Caco-2 (cell line): ENCODE results near the gene GPC6. TPM values are rescaled to one million over a fixed set of nuclear protein-coding genes. Genes with fewer than 3 reads are reported as not detected.

Experiments used
- BruUV-seq: library from RNA; stranded (reverse); fragments of 400-500 nt; replicated peaks from 2 replicates; lab custom pipeline; 2021; lab: Mats Ljungman, UMichigan
- CTCF ChIA-PET: fragments of 300-600 bp; sonication (Branson Sonifier 250); formaldehyde crosslinking; loops from one replicate; lab custom pipeline; 2022; ENCODE audit warnings: antibody characterized with exemption; lab: Charles Lee
- POLR2A ChIA-PET: fragments of 300-600 bp; sonication (Branson Sonifier 250); formaldehyde crosslinking; loops from one replicate; lab custom pipeline; 2022; ENCODE audit warnings: antibody characterized with exemption; lab: Charles Lee
- DNase-seq, 2 experiments: peaks; one replicate each; pipeline versions ENCODE4 v3.0.0 to v3.0.0-alpha.2; 2020 to 2022
- H3K27me3 ChIP-seq: replicated peaks from 2 replicates; pipeline ENCODE4 v1.6.0; 2011; ENCODE audit warnings: low read length; ENCODE audit not compliant: control insufficient read depth, insufficient read depth
- H3K36me3 ChIP-seq: 2 replicates; pipeline ENCODE4 v1.5.1; 2011; ENCODE audit warnings: low read length; ENCODE audit not compliant: control insufficient read depth, insufficient read depth
- H3K4me1 ChIP-seq: fragments of 250-450 bp; sonication (Bioruptor Pico); 2 replicates; pipeline ENCODE4 v1.5.1; 2020; ENCODE audit warnings: mild to moderate bottlenecking
- H3K4me3 ChIP-seq: 2 replicates; pipeline ENCODE4 v1.5.1; 2011; ENCODE audit warnings: low read depth, mild to moderate bottlenecking, control low read depth, low read length
- H3K9me3 ChIP-seq: fragments of 250-450 bp; sonication (Bioruptor Pico); 2 replicates; pipeline ENCODE4 v1.5.1; 2020; ENCODE audit warnings: mild to moderate bottlenecking, moderate library complexity
- H3K27ac Mint-ChIP-seq: one replicate; pipeline ENCODE4 v1.8.0; 2022; ENCODE audit warnings: mixed read lengths; ENCODE audit not compliant: unreplicated experiment
- H3K27me3 Mint-ChIP-seq: one replicate; pipeline ENCODE4 v1.8.0; 2022; ENCODE audit warnings: mixed read lengths; ENCODE audit not compliant: insufficient read depth, unreplicated experiment
- H3K36me3 Mint-ChIP-seq: one replicate; pipeline ENCODE4 v1.8.0; 2022; ENCODE audit warnings: mild to moderate bottlenecking, mixed read lengths; ENCODE audit not compliant: insufficient read depth, unreplicated experiment
- H3K4me1 Mint-ChIP-seq: one replicate; pipeline ENCODE4 v1.8.0; 2022; ENCODE audit warnings: low read depth, mixed read lengths; ENCODE audit not compliant: unreplicated experiment
- H3K4me3 Mint-ChIP-seq: one replicate; pipeline ENCODE4 v1.8.0; 2022; ENCODE audit warnings: mild to moderate bottlenecking, moderate library complexity, mixed read lengths; ENCODE audit not compliant: unreplicated experiment
- H3K9me3 Mint-ChIP-seq: one replicate; pipeline ENCODE4 v1.8.0; 2022; ENCODE audit warnings: mixed read lengths; ENCODE audit not compliant: unreplicated experiment
- intact Hi-C: fragments of 100-400 bp; cut with micrococcal nuclease; formaldehyde crosslinking; loops from one replicate; pipeline ENCODE4 v1.10.0; 2022; ENCODE audit not compliant: unreplicated experiment
- total RNA-seq: library from RNA; stranded (reverse); gene quantifications from 2 replicates; pipeline ENCODE4 v1.2.3, GENCODE V29; 2022
- TF ChIP-seq, protein P1 (sequence below), 2 experiments: fragments of 200-600 bp in 1 of 2; IDR thresholded peaks; 1 replicate in 1 of 2; 2 replicates in 1 of 2; pipeline versions ENCODE4 v1.5.1 to v1.8.0; 2011 to 2022; ENCODE audit warnings: antibody characterized with exemption in 1 of 2, control low read depth in 1 of 2, inconsistent platforms in 1 of 2, low read depth in 1 of 2, low read length in 1 of 2, mild to moderate bottlenecking in 1 of 2, moderate library complexity in 1 of 2; ENCODE audit not compliant: insufficient read depth in 1 of 2, severe bottlenecking in 1 of 2, unreplicated experiment in 1 of 2

The GPC6 gene
- total RNA-seq, 1 experiment from 2014 or later = 0.16 TPM

DNA sequence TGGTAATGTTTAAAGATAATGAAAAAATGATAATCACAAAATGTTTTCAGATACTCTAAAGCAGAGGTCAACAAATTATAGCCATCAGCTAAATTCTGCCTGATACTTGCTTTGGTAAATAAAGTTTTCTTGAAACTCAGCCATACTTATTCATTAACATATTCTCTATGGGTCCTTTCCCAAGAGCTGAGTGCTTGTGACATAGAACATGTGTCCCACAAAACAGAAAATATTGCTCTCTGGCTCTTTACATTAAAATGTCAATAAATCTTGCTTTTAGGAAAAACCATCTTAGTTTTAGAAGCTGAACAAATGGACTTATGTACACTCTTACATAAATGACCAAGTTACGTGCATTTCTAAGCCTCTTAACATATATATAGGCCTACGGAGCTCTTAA is 945.8 kb downstream of the GPC6 start:
- no peaks in the 10 kb centered on the region for H3K9me3 ChIP-seq
- CTCF ChIA-PET = no interaction called here
- BruUV-seq = no TSS peak
- no peak overlapping the region for H3K4me3 ChIP-seq
- Mint-ChIP-seq H3K27me3 (peaks cover 3% of the 10 kb centered on the region), H3K9me3 (no peaks in the 10 kb centered on the region), H3K4me1 (no peaks in the 10 kb centered on the region), H3K27ac (no peak overlapping the region), H3K36me3 (no peaks in the 10 kb centered on the region), H3K4me3 (no peak overlapping the region)
- H3K36me3 ChIP-seq = no peaks in the 10 kb centered on the region
- no peaks in the 10 kb centered on the region for H3K27me3 ChIP-seq
- TF ChIP-seq, protein P1, sequence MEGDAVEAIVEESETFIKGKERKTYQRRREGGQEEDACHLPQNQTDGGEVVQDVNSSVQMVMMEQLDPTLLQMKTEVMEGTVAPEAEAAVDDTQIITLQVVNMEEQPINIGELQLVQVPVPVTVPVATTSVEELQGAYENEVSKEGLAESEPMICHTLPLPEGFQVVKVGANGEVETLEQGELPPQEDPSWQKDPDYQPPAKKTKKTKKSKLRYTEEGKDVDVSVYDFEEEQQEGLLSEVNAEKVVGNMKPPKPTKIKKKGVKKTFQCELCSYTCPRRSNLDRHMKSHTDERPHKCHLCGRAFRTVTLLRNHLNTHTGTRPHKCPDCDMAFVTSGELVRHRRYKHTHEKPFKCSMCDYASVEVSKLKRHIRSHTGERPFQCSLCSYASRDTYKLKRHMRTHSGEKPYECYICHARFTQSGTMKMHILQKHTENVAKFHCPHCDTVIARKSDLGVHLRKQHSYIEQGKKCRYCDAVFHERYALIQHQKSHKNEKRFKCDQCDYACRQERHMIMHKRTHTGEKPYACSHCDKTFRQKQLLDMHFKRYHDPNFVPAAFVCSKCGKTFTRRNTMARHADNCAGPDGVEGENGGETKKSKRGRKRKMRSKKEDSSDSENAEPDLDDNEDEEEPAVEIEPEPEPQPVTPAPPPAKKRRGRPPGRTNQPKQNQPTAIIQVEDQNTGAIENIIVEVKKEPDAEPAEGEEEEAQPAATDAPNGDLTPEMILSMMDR (IDR thresholded peaks at IDR 0.05; ENCODE audit: insufficient read depth in 1 of 2, low read depth in 1 of 2, low read length in 1 of 2, severe bottlenecking in 1 of 2, unreplicated experiment in 1 of 2) = no peak
- POLR2A ChIA-PET = no interaction called here
- no peak for DNase-seq
- H3K4me1 ChIP-seq = no peaks in the 10 kb centered on the region
- intact Hi-C loops = no loop called here

DNA sequence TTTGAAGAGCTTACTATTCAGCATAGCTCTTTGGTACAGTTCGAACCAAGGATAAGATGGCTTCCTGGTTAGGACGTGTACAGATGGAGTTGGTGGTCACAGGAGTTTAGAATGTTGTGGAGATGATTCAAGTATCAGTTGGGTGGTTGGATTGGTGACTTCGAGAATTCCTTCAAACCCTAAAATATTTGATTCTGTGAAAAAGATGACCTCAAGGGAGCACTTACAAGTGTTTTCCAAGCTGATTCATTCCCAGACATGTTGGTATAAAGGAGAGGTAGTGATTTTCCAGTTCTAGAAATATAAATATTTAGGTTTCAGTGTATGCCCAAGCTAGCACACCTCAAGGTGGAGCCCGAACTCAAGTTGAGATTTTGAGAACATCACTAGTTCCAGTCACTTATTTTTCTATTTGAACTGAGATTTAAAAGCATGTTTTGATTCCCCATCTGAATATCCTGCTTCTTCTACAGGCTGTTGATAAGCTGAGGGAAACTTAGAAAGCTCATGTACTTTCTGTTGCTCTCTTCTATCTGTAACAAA is 946.8 kb downstream of the GPC6 start:
- H3K9me3 Mint-ChIP-seq = no peaks in the 10 kb centered on the region
- TF ChIP-seq, protein P1 (IDR thresholded peaks at IDR 0.05; ENCODE audit: insufficient read depth in 1 of 2, low read depth in 1 of 2, low read length in 1 of 2, severe bottlenecking in 1 of 2, unreplicated experiment in 1 of 2) = no peak
- intact Hi-C loops = loop anchor here (1.0 kb wide), 2 partner anchors 51 to 189 kb away; no protein-coding TSS in a partner anchor
- Histone ChIP-seq H3K27me3 (no peaks in the 10 kb centered on the region), H3K4me3 (no peak overlapping the region), H3K36me3 (no peaks in the 10 kb centered on the region), H3K4me1 (no peaks in the 10 kb centered on the region), H3K9me3 (no peaks in the 10 kb centered on the region)
- no TSS peak for BruUV-seq
- H3K4me3 Mint-ChIP-seq = no peak overlapping the region
- ChIA-PET CTCF (no interaction called here), POLR2A (no interaction called here)
- DNase-seq = no peak
- H3K27ac Mint-ChIP-seq = no peak overlapping the region
- peaks cover 3% of the 10 kb centered on the region for H3K27me3 Mint-ChIP-seq
- H3K4me1 Mint-ChIP-seq = no peaks in the 10 kb centered on the region
- no peaks in the 10 kb centered on the region for H3K36me3 Mint-ChIP-seq

DNA sequence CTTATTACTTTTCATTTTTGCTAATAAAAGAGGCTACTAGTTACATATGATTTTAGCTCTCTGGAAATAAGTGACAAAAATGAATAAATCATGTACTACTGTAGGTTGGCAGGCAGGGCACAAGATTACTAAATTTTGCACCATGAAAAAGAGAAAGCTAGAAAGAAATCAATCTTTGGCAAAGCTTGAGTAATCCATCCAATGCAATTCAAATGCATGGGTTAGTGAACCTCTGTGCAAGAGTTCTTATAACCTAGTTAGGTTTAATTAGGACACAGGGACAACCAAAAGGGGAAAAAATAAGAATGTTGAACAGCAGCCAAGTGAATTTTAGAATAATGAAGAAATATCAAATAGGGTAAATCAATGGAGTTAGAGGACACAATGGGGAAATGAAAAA is 947.4 kb downstream of the GPC6 start:
- TF ChIP-seq, protein P1 (IDR thresholded peaks at IDR 0.05; ENCODE audit: insufficient read depth in 1 of 2, low read depth in 1 of 2, low read length in 1 of 2, severe bottlenecking in 1 of 2, unreplicated experiment in 1 of 2) = no peak
- no peak overlapping the region for H3K4me3 ChIP-seq
- no peaks in the 10 kb centered on the region for H3K4me1 ChIP-seq
- Mint-ChIP-seq H3K4me3 (no peak overlapping the region), H3K4me1 (no peaks in the 10 kb centered on the region), H3K36me3 (no peaks in the 10 kb centered on the region), H3K9me3 (no peaks in the 10 kb centered on the region), H3K27me3 (peaks cover 9% of the 10 kb centered on the region), H3K27ac (no peak overlapping the region)
- no peaks in the 10 kb centered on the region for H3K9me3 ChIP-seq
- ChIA-PET CTCF (no interaction called here), POLR2A (no interaction called here)
- no peaks in the 10 kb centered on the region for H3K27me3 ChIP-seq
- H3K36me3 ChIP-seq = no peaks in the 10 kb centered on the region
- intact Hi-C loops = no loop called here
- no peak for DNase-seq
- no TSS peak for BruUV-seq
